ENCODE data around the gene AOC1.
A peak's percentile ranks its signal among the peaks of the same experiment; 100 is the strongest.

Gene AOC1

DNA sequence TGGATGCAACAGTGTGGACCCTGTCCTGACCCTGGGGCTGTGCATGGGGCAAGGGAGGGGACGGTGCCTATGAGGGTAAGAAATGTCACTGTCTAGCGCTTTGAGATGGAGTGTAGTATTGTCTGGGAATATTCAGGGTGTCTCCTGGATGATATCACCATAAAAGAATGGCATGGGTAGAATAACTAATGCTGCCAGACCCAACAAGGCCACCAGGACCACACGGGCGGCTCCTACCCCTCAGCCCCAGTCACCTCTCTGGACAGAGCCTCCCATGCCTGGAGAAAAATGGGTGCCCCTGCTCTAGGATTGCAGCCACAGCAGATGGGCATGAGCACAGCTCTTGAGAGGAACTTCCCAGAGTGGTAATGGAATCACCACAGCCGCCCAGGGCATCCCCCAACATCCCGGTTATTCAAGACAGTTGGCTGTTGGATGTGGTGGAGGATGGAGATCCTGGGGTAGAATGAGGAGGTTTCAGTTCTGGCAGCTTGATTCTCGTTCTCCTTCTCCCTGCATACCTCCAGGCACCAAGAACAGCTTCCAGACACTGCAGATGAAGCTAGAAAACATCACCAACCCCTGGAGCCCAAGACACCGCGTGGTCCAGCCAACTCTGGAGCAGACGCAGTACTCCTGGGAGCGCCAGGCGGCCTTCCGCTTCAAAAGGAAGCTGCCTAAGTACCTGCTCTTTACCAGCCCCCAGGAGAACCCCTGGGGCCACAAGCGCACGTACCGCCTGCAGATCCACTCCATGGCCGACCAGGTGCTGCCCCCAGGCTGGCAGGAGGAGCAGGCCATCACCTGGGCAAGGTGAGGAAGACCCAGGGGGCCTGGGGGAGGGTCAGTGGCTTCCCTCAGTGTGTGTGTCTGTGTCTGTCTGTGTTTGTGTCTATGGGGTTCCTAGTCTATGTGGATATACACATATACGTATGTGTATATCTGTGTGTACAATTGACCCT, 6.2 kb downstream of the AOC1 start:
- DNase-seq = no peak

DNA sequence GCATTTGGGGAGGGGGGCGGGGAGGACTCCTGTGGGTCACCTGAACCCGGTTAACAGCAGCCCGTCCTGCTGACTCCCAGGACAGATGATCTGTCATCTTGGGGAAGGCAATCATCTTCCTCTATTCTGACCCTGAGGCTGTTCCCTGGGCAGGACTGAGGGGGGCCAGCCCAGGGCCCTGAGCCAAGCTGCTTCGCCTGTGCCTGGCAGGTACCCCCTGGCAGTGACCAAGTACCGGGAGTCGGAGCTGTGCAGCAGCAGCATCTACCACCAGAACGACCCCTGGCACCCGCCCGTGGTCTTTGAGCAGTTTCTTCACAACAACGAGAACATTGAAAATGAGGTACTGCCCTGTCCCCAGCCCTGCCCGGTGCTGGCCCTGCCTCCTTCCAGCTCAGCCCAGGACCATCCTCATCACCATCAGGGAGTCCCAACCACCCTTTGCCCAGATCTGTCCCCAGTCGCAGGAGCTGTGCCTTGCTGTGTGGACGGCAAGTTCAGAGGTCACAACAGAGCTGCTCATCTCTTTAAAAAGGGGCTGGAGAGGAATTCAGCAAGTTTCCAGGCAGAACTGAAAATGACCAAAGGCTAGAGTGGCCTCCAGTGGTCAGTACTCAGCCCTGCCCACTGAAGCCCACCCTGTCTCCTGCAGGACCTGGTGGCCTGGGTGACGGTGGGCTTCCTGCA, 8.1 kb downstream of the AOC1 start:
- DNase-seq = no peak

DNA sequence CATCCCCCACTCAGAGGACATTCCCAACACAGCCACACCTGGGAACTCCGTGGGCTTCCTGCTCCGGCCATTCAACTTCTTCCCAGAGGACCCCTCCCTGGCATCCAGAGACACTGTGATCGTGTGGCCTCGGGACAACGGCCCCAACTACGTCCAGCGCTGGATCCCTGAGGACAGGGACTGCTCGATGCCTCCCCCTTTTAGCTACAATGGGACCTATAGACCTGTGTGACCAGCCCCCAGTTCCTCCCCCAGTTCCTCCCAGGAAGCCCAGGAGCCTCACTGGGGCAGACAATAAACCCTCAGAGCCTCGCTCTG, 8.6 kb downstream of the AOC1 start:
- no peak for DNase-seq

DNA sequence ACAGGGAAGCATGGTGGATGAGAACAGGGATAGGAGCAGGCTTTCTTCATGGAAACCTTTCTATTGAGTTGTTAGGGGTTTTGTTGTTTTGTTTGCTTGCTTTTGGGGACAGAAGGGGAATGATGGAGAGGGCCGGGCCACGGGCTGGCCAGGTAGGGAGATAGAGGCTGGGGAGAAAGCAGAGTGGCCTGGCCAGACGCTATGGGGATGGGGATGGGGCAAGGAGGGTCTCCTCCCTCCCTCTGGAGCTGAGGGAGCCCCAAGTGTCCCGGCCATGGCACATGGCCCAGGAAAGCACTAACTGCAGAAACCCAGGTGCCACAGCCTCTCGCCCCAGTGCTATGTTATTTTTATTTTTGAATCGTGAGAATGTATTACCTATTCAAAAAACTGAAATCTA, 10.0 kb downstream of the AOC1 start:
- DNase-seq = no peak

DNA sequence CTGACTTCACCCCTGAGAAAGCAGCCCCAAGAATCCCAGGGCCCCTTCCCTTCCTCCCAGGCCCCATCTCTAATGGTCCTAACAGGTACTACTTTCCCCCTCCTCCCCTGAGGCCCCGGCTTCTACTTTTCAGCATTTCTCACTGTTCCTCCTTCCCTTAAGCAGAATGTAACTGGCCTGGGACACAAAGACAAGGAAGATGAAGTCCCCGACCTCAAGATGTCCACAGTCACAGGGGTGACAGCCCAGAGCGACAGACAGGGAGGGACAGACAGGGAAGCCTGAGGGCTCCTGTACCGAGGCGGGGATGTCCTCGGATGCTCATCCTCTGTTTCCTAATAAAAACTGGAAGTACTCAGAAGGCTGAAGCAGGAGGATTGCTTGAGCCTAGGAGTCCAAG, 11.6 kb downstream of the AOC1 start:
- DNase-seq = no peak

DNA sequence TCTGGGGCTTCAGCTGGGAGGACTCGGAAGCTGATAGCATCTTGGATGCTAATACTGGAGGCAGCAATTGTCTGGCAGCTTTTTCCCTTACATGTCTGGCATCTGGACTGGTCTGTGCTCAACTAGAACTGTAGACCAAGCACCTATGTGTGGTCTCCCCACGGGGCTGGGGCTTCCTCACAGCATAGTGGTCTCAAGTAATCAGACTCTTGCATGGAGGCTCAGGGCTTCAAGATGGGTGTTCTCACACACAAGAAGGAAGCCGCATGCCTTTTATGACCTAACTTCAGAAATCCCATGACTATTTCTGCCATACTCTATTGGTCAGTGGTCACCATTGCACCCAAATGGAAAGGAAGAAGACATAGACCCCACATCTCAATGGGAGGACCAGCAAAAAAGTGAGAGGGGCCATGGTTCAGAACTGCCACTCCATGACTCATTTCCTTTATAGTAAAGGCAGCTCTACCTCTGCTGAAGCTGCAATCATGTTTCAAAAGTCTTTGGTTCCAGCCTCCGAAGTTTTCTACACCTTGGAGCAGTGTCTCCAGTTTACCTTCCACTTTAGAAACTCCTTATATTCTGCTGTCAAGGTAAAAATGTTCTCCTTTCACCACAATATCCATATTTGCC, 14.7 kb downstream of the AOC1 start:
- DNase-seq = no peak

DNA sequence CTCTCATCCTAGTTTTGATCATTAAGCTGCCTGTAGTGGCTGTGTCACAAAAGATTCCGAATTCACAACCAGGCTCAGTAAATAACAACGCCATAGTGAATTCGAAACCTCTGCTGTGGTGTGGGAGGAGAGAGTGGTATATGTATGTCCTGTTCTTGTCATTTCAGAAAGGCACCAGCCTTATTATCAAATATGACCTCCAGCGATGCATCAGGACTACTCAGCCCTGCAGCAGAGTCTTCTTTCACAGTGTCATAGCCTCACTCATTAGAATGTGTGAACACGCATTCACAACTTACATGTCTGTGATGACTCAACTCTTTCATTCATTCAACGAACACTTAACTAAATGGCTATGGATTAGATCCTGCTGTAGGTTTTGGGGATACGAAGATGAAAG, 15.3 kb downstream of the AOC1 start:
- DNase-seq = no peak

DNA sequence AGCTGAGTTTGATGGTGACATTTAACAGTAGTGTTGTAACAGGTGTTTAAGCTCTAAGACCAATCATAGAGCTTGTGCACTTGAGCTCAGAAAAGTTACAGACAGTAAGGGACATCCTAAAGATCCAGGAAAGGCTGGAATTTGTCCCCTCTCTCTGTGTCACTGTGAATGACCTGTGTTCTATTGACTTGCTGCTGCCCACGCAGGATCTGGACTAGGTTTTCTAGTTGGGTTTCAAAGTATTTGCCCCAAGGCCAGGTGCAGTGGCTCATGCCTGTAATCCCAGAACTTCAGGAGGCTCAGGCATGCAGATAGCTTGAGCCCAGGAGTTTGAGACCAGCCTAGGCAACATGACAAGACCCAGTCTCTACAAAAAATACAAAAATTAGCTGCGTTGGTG, 17.1 kb downstream of the AOC1 start:
- no peak for DNase-seq

DNA sequence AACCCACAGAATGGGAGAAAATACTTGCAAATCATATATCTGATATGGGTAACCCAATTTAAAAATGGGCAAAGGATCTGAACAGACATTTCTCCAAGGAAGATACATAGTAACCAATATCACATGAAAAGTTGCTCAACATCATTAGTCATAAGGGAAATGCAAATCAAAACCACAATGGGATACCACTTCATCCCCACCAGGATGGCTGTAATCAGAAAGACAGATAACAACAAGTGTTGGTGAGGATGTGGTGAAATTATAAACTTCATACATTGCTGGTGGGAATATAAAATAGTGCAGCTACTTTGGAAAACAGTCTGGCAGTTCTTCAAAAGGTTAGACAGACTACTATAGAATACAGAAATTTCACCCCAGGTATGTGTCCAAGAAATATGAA, 19.3 kb downstream of the AOC1 start:
- DNase-seq = no peak

DNA sequence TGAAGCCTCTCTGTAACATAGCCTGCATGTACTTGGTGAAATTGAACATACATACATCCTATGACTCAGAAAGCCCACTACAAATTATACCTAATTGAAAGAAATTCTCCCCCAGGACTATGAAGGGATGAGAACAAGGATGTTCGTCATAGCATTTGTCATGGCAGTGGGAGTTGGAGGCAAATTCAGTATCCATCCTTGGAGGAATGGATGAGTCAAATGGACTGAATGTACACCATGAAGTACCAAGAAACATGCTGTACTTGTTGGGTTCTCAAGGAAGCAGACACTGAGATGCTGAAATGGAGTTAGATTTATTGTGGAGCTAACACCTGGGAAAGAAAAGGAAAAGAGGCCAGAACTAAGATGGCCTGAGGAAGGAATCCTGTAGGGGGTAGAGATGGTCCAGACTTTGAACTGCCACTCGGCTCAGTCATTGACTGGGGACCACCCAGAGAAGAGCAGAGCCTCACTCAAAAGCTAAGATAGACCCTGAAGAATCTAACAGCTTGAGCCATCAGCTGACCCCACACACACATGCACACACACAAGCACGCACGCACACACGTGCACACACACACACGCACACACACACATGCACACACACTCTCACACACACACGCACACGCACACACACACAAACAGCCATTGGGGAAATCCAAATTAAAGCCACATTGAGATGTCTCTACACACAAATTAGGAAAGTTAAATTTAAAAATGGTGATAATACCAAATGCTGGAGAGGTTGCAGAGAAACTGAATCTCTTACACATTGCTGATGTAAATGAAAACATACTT, 22.3 kb downstream of the AOC1 start:
- DNase-seq = no peak

DNA sequence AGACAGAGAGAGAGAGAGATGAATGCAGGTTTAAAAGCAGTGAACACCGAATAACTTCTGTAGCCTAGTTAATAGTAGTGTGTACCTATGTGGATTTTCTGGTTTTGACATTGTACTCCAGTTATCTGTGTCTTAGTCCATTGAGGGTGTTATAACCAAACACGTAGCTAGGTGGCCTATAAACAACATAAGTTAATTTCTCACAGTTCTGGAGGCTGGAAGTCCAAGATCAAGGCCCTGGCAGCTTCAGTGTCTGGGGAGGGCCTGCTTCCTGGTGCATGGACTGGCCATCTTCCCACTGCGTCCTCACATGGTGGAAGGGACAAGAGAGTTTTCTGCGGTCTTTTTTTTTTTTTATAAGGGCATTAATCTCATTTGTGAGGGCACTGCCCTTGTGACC, 23.5 kb downstream of the AOC1 start:
- no peak for DNase-seq

DNA sequence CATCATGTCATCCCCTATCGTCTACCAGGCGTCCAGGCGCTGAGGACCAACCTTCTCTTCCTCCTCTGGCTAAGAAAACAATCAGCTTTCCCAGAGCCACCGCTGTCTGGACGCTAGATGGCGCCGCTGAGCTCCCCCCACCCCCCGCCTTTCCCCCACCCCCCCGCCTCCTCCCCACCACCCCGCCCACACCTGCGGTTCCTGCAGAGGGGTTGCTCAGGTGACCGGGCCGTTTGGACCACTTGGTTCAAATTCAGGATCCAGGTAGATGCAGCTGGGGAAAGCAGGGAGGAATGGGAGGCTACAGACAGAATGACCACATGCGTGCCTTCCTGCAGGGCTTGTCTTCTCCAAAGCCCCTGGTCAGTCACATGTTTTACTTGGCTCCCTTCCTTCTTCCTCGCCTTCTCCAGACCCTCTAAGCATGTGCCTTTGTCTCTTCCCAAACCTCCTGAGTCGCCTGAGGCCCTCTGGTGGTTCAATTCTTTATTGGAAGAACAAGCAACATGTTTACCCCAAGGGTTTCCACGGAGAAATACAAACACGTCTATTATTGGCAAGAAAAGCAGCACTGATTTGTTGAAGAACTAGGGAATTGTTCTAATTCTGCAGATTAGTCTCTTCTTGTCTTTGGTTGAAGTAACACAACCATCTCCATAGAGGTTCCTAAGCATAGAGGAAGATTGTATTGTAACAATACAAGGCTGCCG, 24.7 kb downstream of the AOC1 start:
- peak; percentile 67 for DNase-seq

DNA sequence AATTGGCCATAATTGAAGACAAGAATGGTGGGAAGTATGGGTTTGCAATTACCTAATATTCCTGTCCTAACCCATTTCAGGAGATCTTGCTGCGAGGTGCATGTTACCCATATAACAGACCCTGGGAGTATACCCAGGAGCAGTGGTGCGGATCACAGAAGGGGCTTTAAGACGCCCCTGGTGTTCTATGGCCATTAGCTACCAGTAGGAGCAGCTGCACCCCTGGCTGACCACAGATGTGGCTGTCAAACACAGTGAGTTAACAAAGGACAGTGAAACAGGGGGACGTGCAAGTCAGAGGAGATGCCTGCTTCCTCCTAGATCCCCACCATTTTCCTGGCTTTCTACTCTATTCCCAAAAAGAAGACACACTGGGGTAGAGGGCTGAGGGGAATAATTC, 25.2 kb downstream of the AOC1 start:
- no peak for DNase-seq

DNA sequence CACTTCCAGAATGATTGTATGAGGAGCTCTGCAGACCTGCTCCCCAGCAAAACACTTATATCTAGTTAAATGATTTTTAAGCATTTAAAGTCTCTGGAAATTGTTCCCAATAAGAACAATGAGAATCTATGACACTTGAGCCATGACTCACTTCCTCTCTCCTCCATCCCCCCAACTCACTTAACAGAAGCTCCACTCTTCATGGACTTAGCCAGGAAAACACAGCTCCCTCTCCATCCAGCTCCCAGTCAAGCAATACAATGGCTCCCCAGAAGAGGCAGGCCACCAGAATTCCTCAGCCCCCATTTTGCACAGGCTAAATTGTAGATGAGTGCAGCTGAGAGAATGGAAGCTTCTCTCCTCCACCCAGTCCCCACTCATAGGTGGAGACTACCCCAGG, 27.0 kb downstream of the AOC1 start:
- DNase-seq = no peak

DNA sequence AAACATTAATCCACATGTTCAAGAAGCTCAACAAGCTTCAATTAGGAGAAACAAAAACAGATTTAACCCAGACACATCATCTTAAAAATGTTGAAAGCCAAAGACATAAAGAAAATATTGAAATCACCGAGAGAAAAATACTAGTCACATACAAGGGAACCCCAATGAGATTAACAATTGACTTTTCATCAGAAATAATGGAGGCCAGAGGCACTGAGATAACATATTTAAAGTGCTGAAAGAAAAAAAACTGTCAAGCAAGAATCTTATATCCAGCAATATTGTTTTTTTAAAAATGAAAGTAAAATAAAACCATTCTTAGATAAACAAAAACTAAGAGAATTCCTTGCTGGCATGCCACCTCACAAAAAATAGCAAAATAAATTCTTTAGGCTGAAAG, 28.9 kb downstream of the AOC1 start:
- no peak for DNase-seq

DNA sequence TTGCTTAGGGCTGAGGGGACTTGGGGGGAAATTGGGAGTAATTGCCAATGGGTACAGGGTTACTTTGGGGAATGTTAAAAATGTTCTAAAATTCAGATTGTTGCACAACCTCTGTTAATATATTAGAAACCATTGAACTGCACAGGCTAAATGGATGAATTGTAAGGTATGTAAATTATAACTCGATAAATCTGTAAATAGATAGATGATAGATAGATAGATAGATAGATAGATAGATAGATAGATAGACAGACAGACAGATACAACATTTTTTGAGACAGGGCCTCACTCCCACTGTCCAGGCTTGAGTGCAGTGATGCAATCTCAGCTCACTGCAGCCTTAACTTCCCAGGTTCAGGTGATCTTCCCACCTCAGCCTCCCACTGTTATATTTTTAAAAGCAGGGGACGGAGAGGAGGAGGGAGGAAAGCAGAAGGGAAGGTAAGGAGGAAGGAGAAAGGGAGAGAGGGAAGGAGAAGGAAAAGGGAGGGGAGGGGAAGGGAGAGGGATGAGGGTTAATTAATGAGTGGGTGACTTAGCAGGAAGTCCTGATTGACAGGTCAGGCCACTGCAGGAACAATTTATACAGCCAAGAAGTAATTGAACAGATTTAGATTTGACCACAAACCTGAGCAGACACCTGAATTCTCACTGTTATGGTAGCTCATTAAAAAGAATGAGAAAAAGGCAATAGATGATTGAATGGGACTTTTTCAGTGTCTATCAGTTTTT, 38.7 kb downstream of the AOC1 start:
- no peak for DNase-seq

DNA sequence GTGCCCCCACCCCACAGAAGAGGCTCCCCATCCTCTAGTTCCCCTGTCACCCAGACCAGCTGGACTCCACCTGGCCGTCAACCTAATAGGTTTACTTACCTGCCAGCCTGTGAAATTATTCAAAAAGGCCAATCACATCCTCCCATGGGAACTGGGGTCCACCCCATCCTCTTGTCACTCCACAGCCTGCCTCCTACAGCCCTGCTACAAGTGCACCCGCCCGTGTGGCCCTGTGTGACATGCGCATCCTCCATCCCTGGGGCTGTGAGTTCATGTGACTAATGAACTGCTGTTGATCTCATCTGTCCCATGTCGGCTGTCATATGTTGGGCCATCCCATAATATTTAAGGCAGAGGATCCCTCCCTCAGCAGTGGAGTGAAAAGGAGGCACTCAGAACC, 39.4 kb downstream of the AOC1 start:
- no peak for DNase-seq

DNA sequence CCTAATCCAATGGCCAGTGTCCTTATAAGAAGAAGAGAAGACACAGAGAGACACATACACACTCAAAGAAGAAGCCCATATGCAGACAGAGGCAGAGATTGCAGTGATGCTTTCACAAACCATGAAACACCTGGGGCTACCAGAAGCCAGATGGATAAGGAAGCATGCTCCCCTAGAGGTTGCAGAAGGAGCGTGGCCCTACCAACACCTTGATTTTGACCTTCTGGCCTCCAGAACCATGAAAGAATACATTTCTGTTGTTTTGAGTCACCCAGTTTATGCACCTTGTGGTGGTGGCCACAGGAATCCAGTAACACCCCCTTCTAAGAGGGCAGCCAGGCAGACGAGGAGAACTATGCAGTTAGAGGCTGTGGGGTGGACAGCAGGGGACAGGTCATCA, 43.5 kb downstream of the AOC1 start:
- no peak for DNase-seq

DNA sequence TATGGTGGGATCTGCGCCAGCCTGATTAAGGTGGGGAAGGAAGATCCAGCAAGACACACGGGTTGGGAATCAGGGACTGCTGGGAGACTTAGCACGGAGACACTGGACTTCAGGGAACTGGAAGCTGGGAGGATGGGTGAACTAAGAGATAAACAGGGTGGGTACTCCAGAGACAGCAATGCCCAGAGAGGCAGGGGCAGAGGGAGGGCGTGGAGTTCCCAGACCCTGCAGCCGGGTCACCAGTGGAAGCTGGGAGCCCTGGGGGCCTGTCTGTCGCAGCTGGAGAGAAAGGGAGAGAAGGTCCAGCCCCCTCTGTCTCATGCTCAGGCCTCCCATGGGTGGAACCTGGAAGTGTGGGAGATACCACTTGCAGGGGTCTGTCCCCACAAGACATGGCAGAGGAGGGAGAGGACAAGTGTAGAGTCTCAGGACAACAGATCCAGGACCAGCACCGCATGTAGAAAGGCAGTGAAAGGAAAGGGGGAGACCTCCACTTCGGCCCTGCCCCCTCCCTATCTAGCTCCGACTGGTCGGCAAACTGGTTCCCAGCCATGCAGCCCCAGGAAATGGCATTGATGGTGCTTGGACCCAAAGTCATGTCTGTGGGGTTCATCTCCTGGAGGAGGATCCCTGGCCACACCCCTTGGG, 44.4 kb downstream of the AOC1 start:
- no peak for DNase-seq

DNA sequence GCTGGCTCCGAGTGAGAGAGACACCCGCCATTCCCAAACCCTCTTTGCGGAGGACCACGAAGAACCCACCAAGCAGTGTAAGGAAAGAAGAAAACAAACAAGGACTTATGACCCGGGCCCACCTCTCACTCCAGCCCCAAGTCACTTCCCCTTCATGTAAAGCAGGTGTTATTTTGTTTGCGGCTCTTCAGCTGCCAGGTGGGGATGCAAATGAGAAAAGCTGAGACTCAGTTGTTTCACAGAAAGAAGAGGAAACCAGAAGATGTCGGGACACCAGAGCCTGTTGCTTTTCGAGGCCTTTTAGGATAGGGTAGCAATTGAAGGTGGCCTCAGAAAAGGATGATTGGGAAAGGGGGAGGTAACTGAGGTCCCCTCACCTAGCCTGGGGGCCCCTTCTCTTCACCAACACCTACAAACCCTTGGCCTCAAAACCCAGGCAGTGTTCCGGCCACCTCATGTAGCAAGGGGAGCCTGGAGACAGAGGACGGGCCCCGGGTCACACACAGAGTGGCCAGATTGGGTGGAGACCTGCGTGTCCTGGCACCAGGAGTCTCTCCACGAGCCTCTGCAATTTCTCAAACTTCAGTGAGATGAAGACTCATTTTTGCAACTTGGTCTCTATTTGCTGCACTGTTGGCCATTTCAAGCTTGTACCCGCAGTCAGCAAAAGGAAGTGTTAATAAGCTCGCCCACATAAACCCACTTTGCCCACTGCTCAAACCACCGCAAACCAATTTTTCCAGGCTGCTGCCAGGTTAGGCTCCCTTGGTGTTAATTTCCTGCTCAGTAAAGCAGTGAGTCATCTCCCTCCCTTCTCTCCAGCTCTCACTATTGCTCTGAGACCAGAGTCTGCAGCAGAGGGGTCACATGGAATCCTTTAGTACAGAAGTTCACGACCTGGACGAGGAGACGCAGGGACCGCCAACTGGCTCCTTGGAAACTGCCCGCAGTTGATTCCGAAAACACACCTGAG, 45.5 kb downstream of the AOC1 start:
- DNase-seq = no peak
